HFFc6 (cell line): ENCODE data around the gene NHLRC4. TPM values are rescaled to one million over a fixed set of nuclear protein-coding genes. Genes with fewer than 3 reads are reported as not detected.

Experiments used
- DNase-seq: peaks from one replicate; pipeline ENCODE4 v3.0.0-alpha.2; 2018
- H3K27ac Mint-ChIP-seq: 2 replicates; pipeline ENCODE4 v1.8.0; 2020; ENCODE audit warnings: mild to moderate bottlenecking, mixed read lengths
- H3K27me3 Mint-ChIP-seq: 2 replicates; pipeline ENCODE4 v1.8.0; 2021; ENCODE audit warnings: mild to moderate bottlenecking, moderate library complexity, mixed read lengths; ENCODE audit not compliant: insufficient read depth
- H3K36me3 Mint-ChIP-seq: 2 replicates; pipeline ENCODE4 v1.8.0; 2021; ENCODE audit warnings: low read depth, mixed read lengths
- H3K4me1 Mint-ChIP-seq: 2 replicates; pipeline ENCODE4 v1.8.0; 2020; ENCODE audit warnings: low read depth, mixed read lengths
- H3K4me3 Mint-ChIP-seq: 2 replicates; pipeline ENCODE4 v1.8.0; 2020; ENCODE audit warnings: mild to moderate bottlenecking, moderate library complexity, mixed read lengths
- H3K9me3 Mint-ChIP-seq: 2 replicates; pipeline ENCODE4 v1.8.0; 2020; ENCODE audit warnings: mild to moderate bottlenecking, mixed read lengths
- total RNA-seq, 6 experiments: library from RNA; stranded (reverse); fragmentation: NEBNext Ultra II Directional; extraction: Animal tissue kit (Norgen Biotek cat#: 25700); gene quantifications; 2 replicates in 1 of 6; 3 replicates in 5 of 6; pipeline ENCODE4 v1.2.3, GENCODE V29; 2021
- TF ChIP-seq, protein P1 (sequence below): fragments of 200-600 bp; sonication (generic); IDR thresholded peaks from 2 replicates; pipeline ENCODE4 v1.5.0; 2021; ENCODE audit warnings: antibody characterized with exemption, mild to moderate bottlenecking

NHLRC4 gene
- total RNA-seq, 6 experiments from 2014 or later, result 0.24 to 0.58 (median 0.28) TPM; not detected in 1

DNA sequence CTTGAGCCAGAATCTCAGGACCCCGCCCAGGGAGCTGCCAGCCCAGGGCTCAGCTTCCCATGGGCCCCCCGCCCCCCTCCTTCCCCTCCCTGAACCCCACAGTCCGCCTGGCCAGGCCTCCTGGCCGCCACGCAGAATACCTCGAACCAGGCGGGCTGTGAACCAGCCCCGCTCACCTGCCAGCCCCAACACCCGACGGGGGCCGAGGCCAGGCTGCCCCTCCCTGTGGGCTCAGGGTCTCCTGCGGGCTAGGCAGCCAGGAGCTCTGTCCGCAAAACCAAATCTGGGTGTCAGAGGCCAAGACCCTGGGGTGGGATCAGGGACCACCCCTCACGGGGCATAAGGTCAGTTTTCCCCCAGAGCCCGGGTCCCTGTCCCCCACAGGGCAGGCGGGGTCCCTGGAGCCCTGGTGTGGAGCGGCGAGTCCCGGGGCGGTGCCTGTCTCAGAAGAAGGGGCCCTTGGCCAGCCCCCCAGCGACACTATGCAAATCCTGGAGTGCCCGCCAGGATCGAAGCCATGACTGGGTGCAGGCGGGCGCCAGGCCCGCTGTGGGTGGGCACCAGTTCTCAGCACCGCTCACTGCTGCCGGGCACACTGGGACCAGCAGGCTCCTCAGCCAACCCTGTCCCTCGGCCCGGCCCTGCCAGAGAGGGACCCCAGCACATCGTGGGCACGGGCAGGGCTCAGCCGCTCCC, 13.1 kb upstream of the NHLRC4 start:
- Mint-ChIP-seq H3K4me3 (no peak overlapping the region), H3K27me3 (peaks cover 4% of the 10 kb centered on the region), H3K4me1 (peaks cover 8% of the 10 kb centered on the region), H3K27ac (no peak overlapping the region), H3K36me3 (no peaks in the 10 kb centered on the region), H3K9me3 (no peaks in the 10 kb centered on the region)
- TF ChIP-seq, protein P1, sequence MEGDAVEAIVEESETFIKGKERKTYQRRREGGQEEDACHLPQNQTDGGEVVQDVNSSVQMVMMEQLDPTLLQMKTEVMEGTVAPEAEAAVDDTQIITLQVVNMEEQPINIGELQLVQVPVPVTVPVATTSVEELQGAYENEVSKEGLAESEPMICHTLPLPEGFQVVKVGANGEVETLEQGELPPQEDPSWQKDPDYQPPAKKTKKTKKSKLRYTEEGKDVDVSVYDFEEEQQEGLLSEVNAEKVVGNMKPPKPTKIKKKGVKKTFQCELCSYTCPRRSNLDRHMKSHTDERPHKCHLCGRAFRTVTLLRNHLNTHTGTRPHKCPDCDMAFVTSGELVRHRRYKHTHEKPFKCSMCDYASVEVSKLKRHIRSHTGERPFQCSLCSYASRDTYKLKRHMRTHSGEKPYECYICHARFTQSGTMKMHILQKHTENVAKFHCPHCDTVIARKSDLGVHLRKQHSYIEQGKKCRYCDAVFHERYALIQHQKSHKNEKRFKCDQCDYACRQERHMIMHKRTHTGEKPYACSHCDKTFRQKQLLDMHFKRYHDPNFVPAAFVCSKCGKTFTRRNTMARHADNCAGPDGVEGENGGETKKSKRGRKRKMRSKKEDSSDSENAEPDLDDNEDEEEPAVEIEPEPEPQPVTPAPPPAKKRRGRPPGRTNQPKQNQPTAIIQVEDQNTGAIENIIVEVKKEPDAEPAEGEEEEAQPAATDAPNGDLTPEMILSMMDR, result no peak
- DNase-seq, result no peak

DNA sequence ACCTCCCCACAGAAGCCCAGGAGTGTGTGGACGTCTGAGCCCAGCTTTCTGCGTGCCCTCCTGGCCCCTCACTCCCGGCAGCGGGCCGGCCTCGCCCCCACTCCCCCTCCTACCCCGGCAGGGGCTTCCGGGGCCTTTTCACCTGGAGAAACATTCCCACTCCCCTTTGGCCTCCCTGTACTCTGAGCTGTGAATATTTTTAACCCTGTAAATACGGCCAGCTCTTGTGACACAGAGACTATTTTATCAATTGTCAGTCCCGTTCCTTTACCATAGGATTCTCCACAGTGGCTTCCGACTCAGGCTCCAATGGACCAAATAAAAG, 12.5 kb upstream of the NHLRC4 start:
- no peak for DNase-seq
- Mint-ChIP-seq H3K36me3 (no peaks in the 10 kb centered on the region), H3K9me3 (no peaks in the 10 kb centered on the region), H3K4me3 (peak overlapping the region; percentile 76), H3K4me1 (peaks cover 8% of the 10 kb centered on the region), H3K27me3 (peaks cover 4% of the 10 kb centered on the region), H3K27ac (peak overlapping the region; percentile 88)
- TF ChIP-seq, protein P1, result no peak

GRCh38 chr16:554640-555365, 12.0 kb upstream of the NHLRC4 start:
- H3K4me3 Mint-ChIP-seq, result peak overlapping the region; percentile 76
- TF ChIP-seq, protein P1, result no peak
- H3K27ac Mint-ChIP-seq, result peak overlapping the region; percentile 88
- H3K27me3 Mint-ChIP-seq, result peaks cover 7% of the 10 kb centered on the region
- H3K9me3 Mint-ChIP-seq, result no peaks in the 10 kb centered on the region
- peak; percentile 81 for DNase-seq
- peaks cover 8% of the 10 kb centered on the region for H3K4me1 Mint-ChIP-seq
- H3K36me3 Mint-ChIP-seq, result no peaks in the 10 kb centered on the region

- H3K4me1 Mint-ChIP-seq, result peaks cover 8% of the 10 kb centered on the region
- H3K27me3 Mint-ChIP-seq, result peaks cover 7% of the 10 kb centered on the region
- H3K27ac Mint-ChIP-seq, result peak overlapping the region; percentile 88; the same call in 1 of the 2 replicates
- DNase-seq, result no peak
- H3K36me3 Mint-ChIP-seq, result no peaks in the 10 kb centered on the region
- TF ChIP-seq, protein P1, result no peak
- H3K4me3 Mint-ChIP-seq, result no peak overlapping the region
- no peaks in the 10 kb centered on the region for H3K9me3 Mint-ChIP-seq
These were observed 11.0 kb upstream of the NHLRC4 start for GRCh38 chr16:555528-556473.

GRCh38 chr16:556474-557173, 10.2 kb upstream of the NHLRC4 start:
- Mint-ChIP-seq H3K27ac (no peak overlapping the region), H3K27me3 (peaks cover 7% of the 10 kb centered on the region), H3K9me3 (no peaks in the 10 kb centered on the region), H3K4me1 (peaks cover 8% of the 10 kb centered on the region), H3K4me3 (no peak overlapping the region), H3K36me3 (no peaks in the 10 kb centered on the region)
- no peak for DNase-seq
- TF ChIP-seq, protein P1, result no peak
